NCI-H82 (cell line): Measurements from ENCODE around the gene GNGT2.
"Not testable (repeated sequence)": the region's sequence is repeated elsewhere in the genome, so short reads cannot be mapped to it uniquely, and the experiment has no call there.

Source experiments
- DNase-seq: peaks from one replicate; lab custom pipeline; 2025; lab: John Stamatoyannopoulos, UW

Gene GNGT2

GRCh38 chr17:49203796-49204195 is 6.6 kb downstream of the GNGT2 start:
- no peak for DNase-seq

- DNase-seq = peak; percentile 95
Observed at GRCh38 chr17:49201481-49201927, 8.9 kb downstream of the GNGT2 start.

- peak; percentile 95 for DNase-seq
Observed at GRCh38 chr17:49200423-49201083, 9.8 kb downstream of the GNGT2 start.

- no peak for DNase-seq
Observed at GRCh38 chr17:49198211-49198610, 12.2 kb downstream of the GNGT2 start.

- DNase-seq = no peak
Observed at GRCh38 chr17:49197346-49197998, 12.9 kb downstream of the GNGT2 start.

GRCh38 chr17:49196520-49196919 is 13.9 kb downstream of the GNGT2 start:
- no peak for DNase-seq

GRCh38 chr17:49195751-49196150 is 14.6 kb downstream of the GNGT2 start:
- DNase-seq = no peak

- peak; percentile 57 for DNase-seq
Observed at GRCh38 chr17:49194297-49194607, 16.1 kb downstream of the GNGT2 start.

- DNase-seq = peak; percentile 95
Observed at GRCh38 chr17:49193513-49194296, 16.7 kb downstream of the GNGT2 start.

- peak; percentile 99 for DNase-seq
Observed at GRCh38 chr17:49191917-49192741, 18.2 kb downstream of the GNGT2 start.

- no peak for DNase-seq
Observed at GRCh38 chr17:49191409-49191916, 18.9 kb downstream of the GNGT2 start.

- peak; percentile 55 for DNase-seq
Observed at GRCh38 chr17:49190932-49191331, 19.4 kb downstream of the GNGT2 start.

- DNase-seq = no peak
Observed at GRCh38 chr17:49187301-49187700, 23.1 kb downstream of the GNGT2 start.

GRCh38 chr17:49185381-49185780 is 25.0 kb downstream of the GNGT2 start:
- DNase-seq = not testable (repeated sequence)

- DNase-seq = not testable (repeated sequence)
Observed at GRCh38 chr17:49184522-49184921, 25.9 kb downstream of the GNGT2 start.

- no peak for DNase-seq
Observed at GRCh38 chr17:49183801-49184200, 26.6 kb downstream of the GNGT2 start.

- DNase-seq = no peak
Observed at GRCh38 chr17:49183341-49183740, 27.0 kb downstream of the GNGT2 start.

- DNase-seq = no peak
Observed at GRCh38 chr17:49180998-49181635, 29.3 kb downstream of the GNGT2 start.

- peak; percentile 88 for DNase-seq
Observed at GRCh38 chr17:49180303-49180702, 30.1 kb downstream of the GNGT2 start.

- DNase-seq = not testable (repeated sequence)
Observed at GRCh38 chr17:49175978-49176377, 34.4 kb downstream of the GNGT2 start.

- DNase-seq = peak; percentile 40
Observed at GRCh38 chr17:49170711-49171110, 39.7 kb downstream of the GNGT2 start.
